BLaER1 treated with 17β-estradiol and CSF1 and Interleukin-3, amounts not matched to agents 10 nM and 100 nM (cell line): ENCODE measurements around the gene SH3YL1.

ENCODE experiments used
- H3K27ac ChIP-seq, 11 experiments: shearing (Covaris generic); formaldehyde crosslinking; 2 replicates each; pipeline ENCODE4 v1.8.1; 2022
- H3K27me3 ChIP-seq, 11 experiments: shearing (Covaris generic); formaldehyde crosslinking; 2 replicates each; pipeline ENCODE4 v1.8.1; 2022
- H3K36me3 ChIP-seq, 11 experiments: shearing (Covaris generic); formaldehyde crosslinking; 2 replicates each; pipeline ENCODE4 v1.8.1; 2022
- H3K4me1 ChIP-seq, 10 experiments: shearing (Covaris generic); formaldehyde crosslinking; 2 replicates each; pipeline ENCODE4 v1.8.1; 2022
- H3K4me2 ChIP-seq, 11 experiments: shearing (Covaris generic); formaldehyde crosslinking; 2 replicates each; pipeline ENCODE4 v1.8.1; 2022
- H3K4me3 ChIP-seq, 10 experiments: shearing (Covaris generic); formaldehyde crosslinking; 2 replicates each; pipeline ENCODE4 v1.8.1; 2022
- H3K9ac ChIP-seq, 11 experiments: shearing (Covaris generic); formaldehyde crosslinking; 2 replicates each; pipeline ENCODE4 v1.8.1; 2022
- H3K9me3 ChIP-seq, 11 experiments: shearing (Covaris generic); formaldehyde crosslinking; replicated peaks in 1 of 11; 2 replicates each; pipeline ENCODE4 v1.8.1; 2022
- H4K20me1 ChIP-seq, 11 experiments: shearing (Covaris generic); formaldehyde crosslinking; 2 replicates each; pipeline ENCODE4 v1.8.1; 2022
- Cebpa-rat ChIP-seq, 11 experiments: shearing (Covaris generic); IDR thresholded peaks; 2 replicates each; pipeline ENCODE4 v1.8.1; 2022

SH3YL1 gene

DNA sequence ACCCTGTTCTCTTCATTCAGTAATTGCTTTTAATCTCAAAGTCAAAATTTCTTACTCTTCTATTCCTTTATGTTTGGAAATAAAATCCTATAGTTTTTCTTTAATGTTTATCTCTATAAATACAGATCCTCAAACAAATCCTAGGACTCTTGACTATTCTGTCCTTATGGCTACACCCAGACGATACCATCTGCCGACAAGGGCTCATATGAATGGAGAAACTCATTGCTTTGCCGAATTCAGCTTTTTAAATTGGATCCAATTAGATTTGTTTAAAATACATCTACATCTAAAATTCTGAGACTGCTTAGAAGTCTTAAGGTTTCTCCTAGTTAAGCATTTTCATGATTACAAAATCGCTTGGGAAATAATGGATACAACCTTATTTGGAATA is 15.1 kb upstream of the SH3YL1 start:
- Histone ChIP-seq H4K20me1 (peaks cover 47 to 90% (median 75%) of the 10 kb centered on the region in 11 experiments; a peak in 21 of 22 replicates), H3K36me3 (peaks cover 82 to 98% (median 94%) of the 10 kb centered on the region in 11 experiments)

DNA sequence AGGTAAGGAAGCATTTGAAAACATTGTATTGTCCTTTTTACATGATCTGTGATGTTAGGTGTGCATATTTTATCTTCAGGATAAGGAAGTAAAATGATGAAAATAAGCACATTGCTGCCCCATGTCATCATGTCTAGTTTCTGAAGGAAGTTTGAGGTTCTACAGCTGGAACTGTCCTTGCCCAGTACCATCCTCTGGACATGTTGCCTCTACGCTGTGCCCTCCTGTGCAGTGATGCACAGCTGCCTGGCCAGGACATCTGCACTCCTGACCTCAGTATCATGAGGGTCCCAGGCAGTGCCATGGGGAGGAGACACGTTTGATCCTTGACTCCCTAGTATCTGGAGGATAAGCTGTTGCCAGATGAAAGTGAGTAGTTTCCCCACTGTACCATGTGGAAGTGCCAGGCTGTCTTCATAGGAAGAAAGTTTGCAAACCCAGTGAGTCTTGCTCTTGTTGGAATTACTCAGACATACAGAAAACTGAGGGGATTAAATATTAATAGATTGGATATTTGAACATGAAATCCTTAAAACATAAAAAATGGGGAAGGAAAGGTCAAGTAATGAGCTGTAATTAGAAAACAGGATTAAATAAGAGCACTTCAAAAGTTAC is 14.6 kb upstream of the SH3YL1 start:
- H3K36me3 ChIP-seq: peaks cover 87 to 100% (median 98%) of the 10 kb centered on the region in 11 experiments
- no peaks in the 10 kb centered on the region for H3K9me3 ChIP-seq
- no peak overlapping the region for H3K27ac ChIP-seq
- no peak overlapping the region for H3K9ac ChIP-seq
- peaks cover 52 to 91% (median 76%) of the 10 kb centered on the region in 11 experiments; a peak in 21 of 22 replicates for H4K20me1 ChIP-seq
- no peak overlapping the region for H3K4me2 ChIP-seq
- peaks cover 9 to 22% (median 14%) of the 10 kb centered on the region in 10 experiments for H3K4me1 ChIP-seq
- no peak for TF ChIP-seq Cebpa-rat (IDR thresholded peaks at IDR 0.05)
- H3K27me3 ChIP-seq: peaks cover 0 to 7% (median 2%) of the 10 kb centered on the region in 11 experiments; a peak in 6 of 22 replicates
- H3K4me3 ChIP-seq: no peak overlapping the region

More for the DNA sequence above, 15.1 kb upstream of the SH3YL1 start:
- no peaks in the 10 kb centered on the region for H3K9me3 ChIP-seq
- H3K27me3 ChIP-seq: peaks cover 0 to 12% (median 7%) of the 10 kb centered on the region in 11 experiments; a peak in 18 of 22 replicates
- H3K4me2 ChIP-seq: no peak overlapping the region
- TF ChIP-seq Cebpa-rat (IDR thresholded peaks at IDR 0.05): no peak
- no peak overlapping the region for H3K9ac ChIP-seq
- no peak overlapping the region for H3K4me3 ChIP-seq
- H3K27ac ChIP-seq: no peak overlapping the region
- peaks cover 9 to 22% (median 14%) of the 10 kb centered on the region in 10 experiments for H3K4me1 ChIP-seq

DNA sequence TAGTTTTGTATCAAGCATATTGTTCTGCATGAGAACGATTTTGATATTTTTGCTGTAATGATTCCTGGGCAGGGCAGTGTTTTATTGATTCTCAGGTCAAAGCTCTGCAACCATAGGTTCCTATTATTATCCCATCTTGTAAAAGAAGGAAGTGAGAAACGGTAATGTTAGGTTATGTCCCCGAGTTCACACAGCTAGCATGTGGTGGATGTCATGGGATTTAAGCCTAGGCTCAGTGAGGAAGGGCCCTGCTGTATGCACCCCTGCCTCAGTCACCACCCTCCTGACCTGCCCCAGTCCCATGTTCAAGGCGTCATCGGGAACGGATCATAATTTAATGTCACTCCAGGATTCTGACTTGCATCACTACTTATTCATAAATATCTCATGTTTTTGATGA is 11.6 kb upstream of the SH3YL1 start:
- no peaks in the 10 kb centered on the region for H3K9me3 ChIP-seq
- H3K4me1 ChIP-seq: peaks cover 9 to 28% (median 14%) of the 10 kb centered on the region in 10 experiments
- H3K27ac ChIP-seq: no peak overlapping the region
- H3K4me2 ChIP-seq: peak overlapping the region; percentile 21 to 62 (median 46); a peak in 20 of 22 replicates
- peak overlapping the region in 1 of 11 experiments; percentile 13; a peak in 1 of 22 replicates for H3K9ac ChIP-seq
- no peak overlapping the region; a peak in 1 of 20 replicates for H3K4me3 ChIP-seq
- TF ChIP-seq Cebpa-rat (IDR thresholded peaks at IDR 0.05): no peak
- H3K27me3 ChIP-seq: no peaks in the 10 kb centered on the region
- peaks cover 89 to 100% (median 96%) of the 10 kb centered on the region in 11 experiments for H3K36me3 ChIP-seq
- H4K20me1 ChIP-seq: peaks cover 63 to 91% (median 78%) of the 10 kb centered on the region in 11 experiments; a peak in 21 of 22 replicates

DNA sequence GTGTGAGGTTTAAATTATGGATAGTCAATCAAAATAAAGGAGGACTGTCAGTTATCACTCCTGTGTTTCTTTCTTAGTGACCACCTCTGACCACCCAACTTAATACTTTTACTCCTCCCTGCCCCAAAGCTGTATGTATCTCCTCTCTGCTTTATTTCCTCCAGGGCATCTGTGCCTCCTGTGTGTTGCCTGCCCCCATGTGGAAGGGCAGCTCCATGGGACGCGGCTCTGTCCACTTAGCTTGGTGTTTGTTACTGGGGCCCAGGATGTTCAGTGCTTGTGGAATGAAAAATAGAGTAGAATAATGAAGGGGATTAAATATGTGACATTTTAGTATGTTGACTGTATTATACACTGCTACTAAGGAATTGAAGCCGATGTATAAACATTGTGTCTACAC is 10.7 kb upstream of the SH3YL1 start:
- Histone ChIP-seq H3K9me3 (no peaks in the 10 kb centered on the region), H3K4me3 (no peak overlapping the region), H3K4me2 (no peak overlapping the region), H3K4me1 (peaks cover 16 to 33% (median 21%) of the 10 kb centered on the region in 10 experiments), H3K36me3 (peaks cover 85 to 100% (median 95%) of the 10 kb centered on the region in 11 experiments), H3K27me3 (no peaks in the 10 kb centered on the region), H4K20me1 (peaks cover 73 to 94% (median 84%) of the 10 kb centered on the region in 11 experiments; a peak in 21 of 22 replicates), H3K9ac (no peak overlapping the region), H3K27ac (no peak overlapping the region)
- no peak for TF ChIP-seq Cebpa-rat (IDR thresholded peaks at IDR 0.05)

DNA sequence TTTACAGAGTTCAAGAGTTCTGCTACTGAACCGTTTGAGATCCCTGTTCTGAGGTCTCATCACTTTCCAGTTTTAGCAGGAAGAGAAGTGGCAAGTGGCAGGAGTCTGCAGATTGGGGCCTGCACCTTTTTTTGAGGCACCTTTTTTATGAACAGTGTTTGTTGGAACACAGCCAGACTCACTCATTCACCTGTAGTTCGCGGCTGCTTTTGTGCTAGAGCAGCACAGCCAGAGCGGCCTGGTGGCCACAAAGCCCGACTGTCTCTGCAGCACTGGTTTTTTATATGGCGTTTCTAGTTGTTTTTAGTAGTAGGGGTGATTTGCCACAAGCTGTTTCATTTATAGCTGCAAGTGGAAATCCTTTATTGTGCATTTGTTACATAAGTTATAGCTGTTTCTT is 9.5 kb upstream of the SH3YL1 start:
- Histone ChIP-seq H3K4me3 (no peak overlapping the region), H3K36me3 (peaks cover 74 to 93% (median 86%) of the 10 kb centered on the region in 11 experiments), H3K27ac (no peak overlapping the region), H3K9ac (no peak overlapping the region), H3K4me2 (no peak overlapping the region), H4K20me1 (peaks cover 82 to 100% (median 95%) of the 10 kb centered on the region in 11 experiments; a peak in 21 of 22 replicates), H3K27me3 (no peaks in the 10 kb centered on the region), H3K9me3 (no peaks in the 10 kb centered on the region), H3K4me1 (peaks cover 28 to 45% (median 30%) of the 10 kb centered on the region in 10 experiments)
- TF ChIP-seq Cebpa-rat (IDR thresholded peaks at IDR 0.05): no peak

DNA sequence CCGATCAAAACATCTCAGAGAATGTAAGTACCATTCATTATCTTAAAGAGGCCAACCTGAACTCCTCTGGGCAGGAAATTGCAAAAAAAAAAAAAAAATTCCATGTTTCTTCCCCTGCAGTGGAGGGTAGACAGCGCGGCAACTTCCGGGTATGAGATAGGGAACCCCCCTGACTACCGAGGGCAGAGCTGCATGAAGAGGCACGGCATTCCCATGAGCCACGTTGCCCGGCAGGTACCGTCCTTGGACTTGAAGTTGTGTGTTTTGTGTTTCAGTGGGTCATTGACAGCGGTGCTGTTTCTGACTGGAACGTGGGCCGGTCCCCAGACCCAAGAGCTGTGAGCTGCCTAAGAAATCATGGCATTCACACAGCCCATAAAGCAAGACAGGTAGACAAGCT is 8.1 kb upstream of the SH3YL1 start:
- no peak for TF ChIP-seq Cebpa-rat (IDR thresholded peaks at IDR 0.05)
- Histone ChIP-seq H3K4me1 (peaks cover 40 to 59% (median 43%) of the 10 kb centered on the region in 10 experiments), H3K4me3 (no peak overlapping the region), H3K4me2 (no peak overlapping the region), H3K9ac (no peak overlapping the region), H3K9me3 (no peaks in the 10 kb centered on the region), H3K27me3 (no peaks in the 10 kb centered on the region), H4K20me1 (peaks cover 89 to 100% (median 99%) of the 10 kb centered on the region in 11 experiments; a peak in 21 of 22 replicates), H3K36me3 (peaks cover 59 to 93% (median 79%) of the 10 kb centered on the region in 11 experiments), H3K27ac (no peak overlapping the region)

DNA sequence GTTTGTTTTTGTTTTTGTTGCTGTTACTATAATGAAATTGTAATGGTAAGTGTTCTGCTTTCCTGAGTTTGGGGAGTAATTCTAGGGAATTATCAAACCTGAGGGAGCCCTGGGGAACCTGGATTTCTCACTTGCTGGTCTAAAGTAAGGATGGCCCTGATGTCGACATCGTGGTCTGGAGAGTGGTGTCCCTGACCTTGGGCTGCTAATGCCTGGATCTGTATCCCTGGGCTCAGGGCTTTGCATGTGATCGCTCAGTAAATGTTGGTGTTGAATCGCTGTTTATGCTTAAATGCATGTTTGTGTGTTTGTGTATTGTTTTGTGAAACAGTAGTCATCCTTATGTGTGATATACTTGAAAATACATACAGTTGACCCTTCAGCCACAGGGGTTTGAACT is 7.0 kb upstream of the SH3YL1 start:
- H3K9ac ChIP-seq: no peak overlapping the region
- H3K27ac ChIP-seq: no peak overlapping the region
- H4K20me1 ChIP-seq: peaks cover 83 to 100% (median 98%) of the 10 kb centered on the region in 11 experiments; a peak in 21 of 22 replicates
- H3K27me3 ChIP-seq: no peaks in the 10 kb centered on the region
- no peak for TF ChIP-seq Cebpa-rat (IDR thresholded peaks at IDR 0.05)
- H3K9me3 ChIP-seq: no peaks in the 10 kb centered on the region
- no peak overlapping the region for H3K4me3 ChIP-seq
- H3K4me1 ChIP-seq: peaks cover 48 to 63% (median 52%) of the 10 kb centered on the region in 10 experiments
- H3K36me3 ChIP-seq: peaks cover 49 to 85% (median 70%) of the 10 kb centered on the region in 11 experiments
- no peak overlapping the region for H3K4me2 ChIP-seq

DNA sequence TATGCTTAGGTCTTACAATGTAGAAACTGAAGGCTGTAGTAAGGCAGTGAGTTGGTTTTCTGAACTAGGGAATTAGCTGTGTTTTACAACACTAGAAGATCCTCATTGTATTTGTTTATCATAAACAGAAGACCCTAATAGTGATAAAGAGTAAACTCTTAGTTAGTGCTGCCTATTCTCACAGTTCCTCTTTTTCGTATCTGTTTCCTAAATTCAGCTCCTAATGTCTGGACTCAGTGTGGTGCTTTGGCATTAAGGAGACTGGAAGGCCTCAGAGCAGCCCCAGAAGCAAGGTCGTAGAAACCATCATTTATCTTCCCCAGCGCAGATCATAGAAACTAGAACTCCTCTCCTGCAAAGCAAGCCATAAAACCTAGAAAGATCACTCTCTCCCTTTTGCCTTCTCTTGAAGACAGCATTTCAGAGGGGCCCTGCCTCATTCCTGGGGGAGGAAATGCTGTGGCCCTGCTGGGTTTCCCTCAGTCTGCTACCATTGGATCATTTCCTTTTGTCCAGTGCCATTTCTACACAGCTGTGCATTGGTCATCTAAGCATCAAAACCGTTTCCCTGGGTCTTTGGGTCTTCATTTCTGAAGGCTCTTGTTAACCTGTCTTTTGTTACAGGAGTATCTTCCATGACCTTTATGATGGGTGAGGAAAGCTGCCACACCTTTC is 5.7 kb upstream of the SH3YL1 start:
- H4K20me1 ChIP-seq: peaks cover 75 to 95% (median 85%) of the 10 kb centered on the region in 11 experiments; a peak in 21 of 22 replicates
- H3K9me3 ChIP-seq: no peaks in the 10 kb centered on the region
- no peaks in the 10 kb centered on the region for H3K27me3 ChIP-seq
- no peak overlapping the region for H3K4me3 ChIP-seq
- no peak for TF ChIP-seq Cebpa-rat (IDR thresholded peaks at IDR 0.05)
- H3K36me3 ChIP-seq: peaks cover 42 to 72% (median 58%) of the 10 kb centered on the region in 11 experiments
- no peak overlapping the region for H3K27ac ChIP-seq
- peak overlapping the region in 8 of 11 experiments; percentile 5 to 98 (median 40); a peak in 11 of 22 replicates for H3K4me2 ChIP-seq
- peaks cover 42 to 54% (median 47%) of the 10 kb centered on the region in 10 experiments for H3K4me1 ChIP-seq
- H3K9ac ChIP-seq: 0 out of 22 replicates have a peak overlapping the region, but pooled peaks of 1 of the 11 experiments have one; percentile 5

DNA sequence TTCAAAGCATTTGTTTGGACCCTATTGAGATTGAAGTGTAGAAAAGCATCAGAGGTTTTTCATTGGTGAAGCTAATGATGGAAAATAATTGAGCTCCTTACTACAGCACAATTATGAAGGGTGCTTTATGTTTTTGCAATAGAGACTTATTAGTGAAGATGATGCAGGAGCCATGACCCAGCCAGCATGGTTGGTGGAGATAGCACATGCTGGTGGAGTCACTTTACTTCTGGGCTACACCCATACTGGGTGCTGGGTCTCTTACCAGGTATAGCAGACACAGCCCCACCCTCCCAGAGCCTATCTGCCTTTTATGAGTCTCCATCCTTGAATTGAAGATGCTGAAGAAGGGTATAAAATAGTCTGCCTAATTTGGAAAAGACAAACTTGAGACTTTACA is 4.5 kb upstream of the SH3YL1 start:
- no peak overlapping the region for H3K9ac ChIP-seq
- H3K27me3 ChIP-seq: no peaks in the 10 kb centered on the region
- H3K4me1 ChIP-seq: peaks cover 46 to 55% (median 50%) of the 10 kb centered on the region in 10 experiments
- H4K20me1 ChIP-seq: peaks cover 65 to 88% (median 73%) of the 10 kb centered on the region in 11 experiments; a peak in 21 of 22 replicates
- H3K9me3 ChIP-seq: no peaks in the 10 kb centered on the region
- TF ChIP-seq Cebpa-rat (IDR thresholded peaks at IDR 0.05): no peak
- peak overlapping the region in 10 of 11 experiments; percentile 86 to 98 (median 93); a peak in 17 of 22 replicates for H3K4me2 ChIP-seq
- no peak overlapping the region for H3K27ac ChIP-seq
- no peak overlapping the region for H3K4me3 ChIP-seq
- peaks cover 30 to 60% (median 46%) of the 10 kb centered on the region in 11 experiments for H3K36me3 ChIP-seq
